ENCODE results near the gene FUT4. TPM values are rescaled to one million over a fixed set of nuclear protein-coding genes. Genes with fewer than 3 reads are reported as not detected.
"Not testable (repeated sequence)": the region's sequence is repeated elsewhere in the genome, so short reads cannot be mapped to it uniquely, and the experiment has no call there.

The FUT4 gene
- total RNA-seq (2012; rRNA removed) = 2.8 and 4.4 TPM in 2 replicates

GRCh38 chr11:94543695-94544645 is at the start of gene FUT4:
FUT4 (plus strand) TSS chr11:94543921; CDS start chr11:94544134, 213 bp downstream.
- no peaks in the 10 kb centered on the region for H3K36me3 ChIP-seq (ENCODE audit: insufficient read depth, low read length)
- no peaks in the 10 kb centered on the region for H3K9me3 ChIP-seq (replicated peaks; ENCODE audit: low read length)
- peak within 1 kb of the TSS; percentile 85 for H3K4me3 ChIP-seq (ENCODE audit: low read length)
- peak within 1 kb of the TSS; percentile 92 for H3K4me2 ChIP-seq (ENCODE audit: low read length)
- no peaks in the 10 kb centered on the region for H3K27me3 ChIP-seq (ENCODE audit: control insufficient read depth, insufficient read depth, low read length)
- peak within 1 kb of the TSS; percentile 99 for H3K9ac ChIP-seq (ENCODE audit: low read depth, low read length)
- H3K4me1 ChIP-seq (ENCODE audit: control insufficient read depth, insufficient read depth, low read length) = peaks cover 41% of the 10 kb centered on the region

GRCh38 chr11:94494126-94494680 is 49.5 kb upstream of the FUT4 start:
- Histone ChIP-seq H3K27me3 (ENCODE audit: control insufficient read depth, insufficient read depth, low read length) (no peaks in the 10 kb centered on the region), H3K9ac (ENCODE audit: low read depth, low read length) (peak overlapping the region; percentile 90), H3K9me3 (replicated peaks; ENCODE audit: low read length) (no peaks in the 10 kb centered on the region), H3K4me3 (ENCODE audit: low read length) (peak overlapping the region; percentile 94), H3K4me2 (ENCODE audit: low read length) (peak overlapping the region; percentile 77), H3K36me3 (ENCODE audit: insufficient read depth, low read length) (peaks cover 25% of the 10 kb centered on the region), H3K4me1 (ENCODE audit: control insufficient read depth, insufficient read depth, low read length) (peaks cover 18% of the 10 kb centered on the region)

- H3K9me3 ChIP-seq (replicated peaks; ENCODE audit: low read length) = no peaks in the 10 kb centered on the region
- no peaks in the 10 kb centered on the region for H3K27me3 ChIP-seq (ENCODE audit: control insufficient read depth, insufficient read depth, low read length)
- H3K9ac ChIP-seq (ENCODE audit: low read depth, low read length) = no peak overlapping the region
- no peak overlapping the region for H3K4me2 ChIP-seq (ENCODE audit: low read length)
- H3K4me1 ChIP-seq (ENCODE audit: control insufficient read depth, insufficient read depth, low read length) = peaks cover 2% of the 10 kb centered on the region
- H3K4me3 ChIP-seq (ENCODE audit: low read length) = no peak overlapping the region
- peaks cover 31% of the 10 kb centered on the region for H3K36me3 ChIP-seq (ENCODE audit: insufficient read depth, low read length)
Measured at GRCh38 chr11:94500181-94500580, 43.5 kb upstream of the FUT4 start.

DNA sequence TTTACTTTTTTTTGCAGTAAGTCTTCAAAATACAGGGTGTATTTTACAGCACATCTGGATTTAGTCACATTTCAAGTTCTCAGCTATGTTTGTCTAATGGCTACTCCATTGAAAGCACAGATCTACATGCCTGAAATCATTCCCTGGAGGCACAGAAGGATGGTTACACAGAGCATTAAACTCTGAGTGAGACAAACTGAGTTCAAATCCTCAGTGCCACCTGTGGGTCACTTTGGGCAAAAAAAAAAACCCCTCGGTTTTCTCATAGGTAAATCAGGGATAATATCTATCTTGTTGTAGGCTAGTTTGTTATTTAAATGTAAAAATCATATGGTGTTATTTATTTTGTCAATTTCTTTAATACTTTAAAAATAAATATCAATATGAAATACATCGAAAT is 42.2 kb upstream of the FUT4 start:
- Histone ChIP-seq H3K4me3 (ENCODE audit: low read length) (no peak overlapping the region), H3K27me3 (ENCODE audit: control insufficient read depth, insufficient read depth, low read length) (no peaks in the 10 kb centered on the region), H3K9me3 (replicated peaks; ENCODE audit: low read length) (no peaks in the 10 kb centered on the region), H3K9ac (ENCODE audit: low read depth, low read length) (no peak overlapping the region), H3K4me1 (ENCODE audit: control insufficient read depth, insufficient read depth, low read length) (no peaks in the 10 kb centered on the region), H3K4me2 (ENCODE audit: low read length) (no peak overlapping the region), H3K36me3 (ENCODE audit: insufficient read depth, low read length) (peaks cover 31% of the 10 kb centered on the region)

DNA sequence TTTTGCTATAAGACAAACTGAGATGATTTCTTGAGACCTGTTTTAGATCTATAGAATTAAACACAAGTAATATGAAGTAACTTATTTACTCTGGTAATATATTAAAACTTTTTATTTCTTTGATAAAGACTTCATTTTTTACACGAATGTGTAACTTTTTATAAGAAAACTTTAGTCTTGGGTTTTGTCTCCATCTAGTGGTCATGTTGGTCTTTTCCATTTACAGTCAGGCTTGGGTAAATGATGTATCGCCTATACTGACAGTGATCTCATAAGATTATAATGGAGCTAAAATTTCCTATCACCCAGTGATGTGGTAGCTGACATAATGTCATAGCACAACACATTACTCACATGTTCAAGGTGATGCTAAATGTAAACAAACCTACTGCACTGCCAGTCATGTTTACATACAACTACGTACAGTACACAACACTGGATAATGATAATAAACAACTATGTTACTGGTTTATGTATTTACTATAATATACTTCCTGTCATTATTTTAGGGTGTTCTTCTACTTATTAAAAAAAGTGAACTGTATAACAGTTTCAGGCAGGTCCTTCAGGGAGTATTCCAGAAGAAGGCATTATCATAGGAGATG is 38.9 kb upstream of the FUT4 start:
- Histone ChIP-seq H3K4me3 (ENCODE audit: low read length) (no peak overlapping the region), H3K4me1 (ENCODE audit: control insufficient read depth, insufficient read depth, low read length) (no peaks in the 10 kb centered on the region), H3K9ac (ENCODE audit: low read depth, low read length) (no peak overlapping the region), H3K36me3 (ENCODE audit: insufficient read depth, low read length) (peaks cover 4% of the 10 kb centered on the region), H3K27me3 (ENCODE audit: control insufficient read depth, insufficient read depth, low read length) (no peaks in the 10 kb centered on the region), H3K4me2 (ENCODE audit: low read length) (no peak overlapping the region), H3K9me3 (replicated peaks; ENCODE audit: low read length) (no peaks in the 10 kb centered on the region)

DNA sequence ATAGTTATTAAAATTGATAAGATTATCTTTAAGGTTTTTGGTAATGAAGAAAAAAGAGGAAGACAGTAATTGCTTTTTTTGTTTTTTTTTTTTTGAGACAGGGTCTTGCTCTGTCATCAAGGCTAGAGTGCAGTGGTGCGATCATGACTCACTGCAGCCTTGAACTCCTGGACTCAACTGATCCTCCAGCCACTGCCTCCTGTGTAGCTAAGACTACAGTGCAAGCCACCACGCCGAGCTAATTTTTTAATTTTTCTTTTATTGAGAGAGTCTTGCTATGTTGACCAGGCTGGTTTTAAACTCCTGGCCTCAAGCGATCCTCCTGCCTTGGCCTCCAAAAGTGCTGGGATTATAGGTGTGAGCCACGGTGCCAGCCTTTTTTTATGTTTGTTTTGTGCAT is 37.2 kb upstream of the FUT4 start:
- not testable (repeated sequence) for H3K4me3 ChIP-seq (ENCODE audit: low read length); H3K4me1 ChIP-seq (ENCODE audit: control insufficient read depth, insufficient read depth, low read length); H3K4me2 ChIP-seq (ENCODE audit: low read length); H3K27me3 ChIP-seq (ENCODE audit: control insufficient read depth, insufficient read depth, low read length); H3K36me3 ChIP-seq (ENCODE audit: insufficient read depth, low read length); H3K9me3 ChIP-seq (replicated peaks; ENCODE audit: low read length); H3K9ac ChIP-seq (ENCODE audit: low read depth, low read length)

GRCh38 chr11:94507485-94507884 is 36.2 kb upstream of the FUT4 start:
- Histone ChIP-seq H3K4me3 (ENCODE audit: low read length) (no peak overlapping the region), H3K27me3 (ENCODE audit: control insufficient read depth, insufficient read depth, low read length) (no peaks in the 10 kb centered on the region), H3K9ac (ENCODE audit: low read depth, low read length) (no peak overlapping the region), H3K4me2 (ENCODE audit: low read length) (no peak overlapping the region), H3K9me3 (replicated peaks; ENCODE audit: low read length) (no peaks in the 10 kb centered on the region), H3K36me3 (ENCODE audit: insufficient read depth, low read length) (no peaks in the 10 kb centered on the region), H3K4me1 (ENCODE audit: control insufficient read depth, insufficient read depth, low read length) (peaks cover 5% of the 10 kb centered on the region)

DNA sequence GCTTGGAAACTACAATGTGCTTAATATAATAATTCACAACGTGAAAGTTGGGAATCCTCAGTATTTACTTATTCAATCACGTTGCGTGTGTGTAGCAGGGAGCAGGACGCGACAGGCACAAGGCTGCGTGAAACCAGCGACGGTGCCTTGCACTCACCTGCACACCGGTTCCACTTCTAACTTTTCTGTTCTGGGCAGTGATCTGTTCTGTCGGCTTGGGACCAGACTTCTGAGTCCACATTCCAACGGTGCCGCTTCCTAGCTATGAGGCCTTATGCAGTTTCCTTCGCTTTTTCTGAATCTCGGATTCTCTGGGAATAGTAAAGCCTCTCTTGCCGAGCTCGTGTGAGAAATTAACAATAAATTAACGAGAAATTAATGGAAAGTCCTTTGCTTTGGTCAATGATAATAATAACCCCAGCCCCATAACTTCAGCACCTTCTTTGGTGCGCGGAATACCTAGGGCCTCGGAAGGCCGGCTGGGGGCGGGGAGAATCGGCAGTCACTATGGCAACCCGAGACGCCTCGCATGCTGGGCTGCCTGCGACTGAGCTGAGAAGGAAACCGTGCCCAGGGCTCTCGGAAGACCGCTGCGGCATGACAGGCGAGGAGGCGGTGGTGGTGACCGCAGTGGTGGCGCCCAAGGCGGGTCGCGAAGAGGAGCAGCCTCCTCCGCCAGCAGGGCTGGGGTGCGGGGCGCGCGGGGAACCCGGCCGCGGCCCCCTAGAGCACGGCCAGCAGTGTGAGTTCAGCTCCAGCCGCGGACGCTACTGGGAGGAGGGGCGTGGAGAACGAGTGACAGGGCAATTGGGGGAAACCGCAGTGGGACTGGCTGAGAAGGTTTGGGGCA is 31.6 kb upstream of the FUT4 start, which contains the start of gene C11orf97:
Gene C11orf97 (plus strand): TSS at position 530 of the 850 bp plus-strand sequence. CDS start 68 bp downstream, at position 598.
- H3K4me1 ChIP-seq (ENCODE audit: control insufficient read depth, insufficient read depth, low read length) = peaks cover 10% of the 10 kb centered on the region
- H3K27me3 ChIP-seq (ENCODE audit: control insufficient read depth, insufficient read depth, low read length) = no peaks in the 10 kb centered on the region
- no peaks in the 10 kb centered on the region for H3K9me3 ChIP-seq (replicated peaks; ENCODE audit: low read length)
- H3K9ac ChIP-seq (ENCODE audit: low read depth, low read length) = peak within 1 kb of the TSS; percentile 32
- H3K4me3 ChIP-seq (ENCODE audit: low read length) = peak within 1 kb of the TSS; percentile 72
- no peaks in the 10 kb centered on the region for H3K36me3 ChIP-seq (ENCODE audit: insufficient read depth, low read length)
- peak within 1 kb of the TSS; percentile 92 for H3K4me2 ChIP-seq (ENCODE audit: low read length)

GRCh38 chr11:94513091-94513490 is 30.6 kb upstream of the FUT4 start:
- no peak overlapping the region for H3K9ac ChIP-seq (ENCODE audit: low read depth, low read length)
- H3K36me3 ChIP-seq (ENCODE audit: insufficient read depth, low read length) = no peaks in the 10 kb centered on the region
- H3K27me3 ChIP-seq (ENCODE audit: control insufficient read depth, insufficient read depth, low read length) = no peaks in the 10 kb centered on the region
- H3K9me3 ChIP-seq (replicated peaks; ENCODE audit: low read length) = no peaks in the 10 kb centered on the region
- no peak overlapping the region for H3K4me3 ChIP-seq (ENCODE audit: low read length)
- peaks cover 10% of the 10 kb centered on the region for H3K4me1 ChIP-seq (ENCODE audit: control insufficient read depth, insufficient read depth, low read length)
- H3K4me2 ChIP-seq (ENCODE audit: low read length) = peak overlapping the region; percentile 92

GRCh38 chr11:94515398-94515797 is 28.3 kb upstream of the FUT4 start:
- H3K4me3 ChIP-seq (ENCODE audit: low read length) = no peak overlapping the region
- H3K9me3 ChIP-seq (replicated peaks; ENCODE audit: low read length) = no peaks in the 10 kb centered on the region
- H3K9ac ChIP-seq (ENCODE audit: low read depth, low read length) = no peak overlapping the region
- peaks cover 14% of the 10 kb centered on the region for H3K4me1 ChIP-seq (ENCODE audit: control insufficient read depth, insufficient read depth, low read length)
- H3K4me2 ChIP-seq (ENCODE audit: low read length) = no peak overlapping the region
- H3K27me3 ChIP-seq (ENCODE audit: control insufficient read depth, insufficient read depth, low read length) = no peaks in the 10 kb centered on the region
- no peaks in the 10 kb centered on the region for H3K36me3 ChIP-seq (ENCODE audit: insufficient read depth, low read length)

GRCh38 chr11:94516725-94517124 is 27.0 kb upstream of the FUT4 start:
- no peaks in the 10 kb centered on the region for H3K9me3 ChIP-seq (replicated peaks; ENCODE audit: low read length)
- no peak overlapping the region for H3K9ac ChIP-seq (ENCODE audit: low read depth, low read length)
- H3K4me2 ChIP-seq (ENCODE audit: low read length) = no peak overlapping the region
- H3K4me3 ChIP-seq (ENCODE audit: low read length) = no peak overlapping the region
- no peaks in the 10 kb centered on the region for H3K36me3 ChIP-seq (ENCODE audit: insufficient read depth, low read length)
- peaks cover 14% of the 10 kb centered on the region for H3K4me1 ChIP-seq (ENCODE audit: control insufficient read depth, insufficient read depth, low read length)
- H3K27me3 ChIP-seq (ENCODE audit: control insufficient read depth, insufficient read depth, low read length) = no peaks in the 10 kb centered on the region
